ENCODE data around the gene SUGCT.

DNA sequence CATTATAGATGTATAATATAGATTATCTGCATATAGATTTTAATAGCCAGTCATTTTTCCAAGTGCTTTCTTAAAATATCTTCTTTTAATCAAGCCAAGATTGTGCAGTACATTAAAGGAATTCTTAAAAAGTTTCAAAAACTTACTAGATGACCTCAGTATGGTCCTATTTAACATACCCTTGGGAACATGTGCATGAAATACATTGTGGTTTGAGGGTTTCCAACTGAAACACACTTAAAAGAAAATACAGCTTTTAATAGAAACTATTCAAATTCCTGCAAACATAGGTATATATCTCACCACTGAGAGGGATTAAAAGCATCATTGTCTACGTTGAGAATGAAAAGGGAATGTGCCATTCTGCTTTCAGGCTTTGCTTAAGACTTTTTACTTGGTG is 364.9 kb downstream of the SUGCT start:
- TF ChIP-seq EZH2 (IDR thresholded peaks at IDR 0.05; ENCODE audit: borderline replicate concordance, low read length) (no peak), CTCF (conservative IDR thresholded peaks at IDR 0.05 in 1 of 2, IDR thresholded peaks at IDR 0.05 in 1 of 2; ENCODE audit: extremely low read depth in 1 of 2, insufficient read depth in 1 of 2, low read depth in 1 of 2, low read length in 2 of 2) (no peak)
